LNCAP (cell line): ENCODE data around the gene ZIC4.

Experiments
- TF ChIP-seq, protein P1 (sequence below): fragments of 450-650 bp; IDR thresholded peaks from 2 replicates; pipeline ENCODE4 v1.5.1; 2017; ENCODE audit warnings: mild to moderate bottlenecking

Gene ZIC4

DNA sequence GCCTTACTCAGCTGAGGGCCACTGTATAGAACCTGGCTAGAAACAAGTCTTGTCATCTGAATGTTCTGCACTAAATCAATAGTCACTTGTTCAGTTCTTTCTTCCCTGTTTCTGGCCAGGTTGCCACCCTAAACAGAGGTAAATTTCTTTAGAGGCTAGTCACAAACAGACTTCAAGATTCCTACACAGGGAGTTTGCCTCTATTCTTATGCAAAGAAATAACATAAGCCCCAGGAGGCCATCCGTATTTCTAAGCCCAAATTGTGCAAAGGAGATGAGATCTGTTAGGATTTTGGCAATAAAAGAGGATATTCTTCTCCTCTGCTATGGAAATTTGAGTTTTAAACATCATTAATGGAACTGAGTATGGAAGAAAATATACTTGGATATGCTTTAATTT, 4.9 kb downstream of the ZIC4 start:
- TF ChIP-seq, protein P1, sequence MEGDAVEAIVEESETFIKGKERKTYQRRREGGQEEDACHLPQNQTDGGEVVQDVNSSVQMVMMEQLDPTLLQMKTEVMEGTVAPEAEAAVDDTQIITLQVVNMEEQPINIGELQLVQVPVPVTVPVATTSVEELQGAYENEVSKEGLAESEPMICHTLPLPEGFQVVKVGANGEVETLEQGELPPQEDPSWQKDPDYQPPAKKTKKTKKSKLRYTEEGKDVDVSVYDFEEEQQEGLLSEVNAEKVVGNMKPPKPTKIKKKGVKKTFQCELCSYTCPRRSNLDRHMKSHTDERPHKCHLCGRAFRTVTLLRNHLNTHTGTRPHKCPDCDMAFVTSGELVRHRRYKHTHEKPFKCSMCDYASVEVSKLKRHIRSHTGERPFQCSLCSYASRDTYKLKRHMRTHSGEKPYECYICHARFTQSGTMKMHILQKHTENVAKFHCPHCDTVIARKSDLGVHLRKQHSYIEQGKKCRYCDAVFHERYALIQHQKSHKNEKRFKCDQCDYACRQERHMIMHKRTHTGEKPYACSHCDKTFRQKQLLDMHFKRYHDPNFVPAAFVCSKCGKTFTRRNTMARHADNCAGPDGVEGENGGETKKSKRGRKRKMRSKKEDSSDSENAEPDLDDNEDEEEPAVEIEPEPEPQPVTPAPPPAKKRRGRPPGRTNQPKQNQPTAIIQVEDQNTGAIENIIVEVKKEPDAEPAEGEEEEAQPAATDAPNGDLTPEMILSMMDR: no peak

DNA sequence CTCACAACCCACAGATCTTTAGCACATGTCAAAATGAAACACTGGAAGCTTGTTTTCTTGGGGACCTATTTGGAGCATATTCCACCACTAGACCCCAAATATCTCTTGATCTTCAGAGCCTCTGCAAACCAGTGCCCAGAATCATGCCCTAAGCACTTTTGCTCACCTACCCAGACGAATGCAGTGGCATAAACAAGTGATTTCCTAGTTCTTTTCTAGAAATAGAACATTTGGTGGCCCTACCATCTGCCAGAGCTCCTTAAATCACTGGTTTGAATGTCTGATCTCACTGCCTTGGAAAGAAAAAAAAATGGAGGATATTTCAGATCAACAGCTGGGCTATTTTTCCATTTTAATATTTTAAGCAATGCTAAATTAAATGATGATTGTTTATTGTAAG, 5.3 kb downstream of the ZIC4 start:
- TF ChIP-seq, protein P1: no peak

DNA sequence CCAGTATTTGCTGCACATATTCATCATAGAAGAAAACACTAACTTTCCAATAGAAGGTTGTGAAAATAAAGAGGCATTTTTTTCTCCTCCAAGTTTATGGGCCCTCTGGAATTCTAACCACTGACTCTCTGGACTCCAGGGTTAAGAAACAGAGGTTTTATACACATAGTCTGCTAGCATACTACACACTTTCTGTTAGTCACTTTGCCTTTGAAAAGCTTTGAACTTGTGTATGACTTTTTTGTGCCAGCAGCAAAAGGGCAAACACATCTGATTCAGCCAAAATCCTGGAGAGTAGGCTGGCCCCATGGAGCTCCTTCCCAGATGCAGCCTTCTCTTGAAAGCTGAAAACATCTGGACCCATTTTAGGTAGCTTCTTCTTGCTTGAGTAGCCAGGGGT, 6.2 kb downstream of the ZIC4 start:
- TF ChIP-seq, protein P1: no peak

DNA sequence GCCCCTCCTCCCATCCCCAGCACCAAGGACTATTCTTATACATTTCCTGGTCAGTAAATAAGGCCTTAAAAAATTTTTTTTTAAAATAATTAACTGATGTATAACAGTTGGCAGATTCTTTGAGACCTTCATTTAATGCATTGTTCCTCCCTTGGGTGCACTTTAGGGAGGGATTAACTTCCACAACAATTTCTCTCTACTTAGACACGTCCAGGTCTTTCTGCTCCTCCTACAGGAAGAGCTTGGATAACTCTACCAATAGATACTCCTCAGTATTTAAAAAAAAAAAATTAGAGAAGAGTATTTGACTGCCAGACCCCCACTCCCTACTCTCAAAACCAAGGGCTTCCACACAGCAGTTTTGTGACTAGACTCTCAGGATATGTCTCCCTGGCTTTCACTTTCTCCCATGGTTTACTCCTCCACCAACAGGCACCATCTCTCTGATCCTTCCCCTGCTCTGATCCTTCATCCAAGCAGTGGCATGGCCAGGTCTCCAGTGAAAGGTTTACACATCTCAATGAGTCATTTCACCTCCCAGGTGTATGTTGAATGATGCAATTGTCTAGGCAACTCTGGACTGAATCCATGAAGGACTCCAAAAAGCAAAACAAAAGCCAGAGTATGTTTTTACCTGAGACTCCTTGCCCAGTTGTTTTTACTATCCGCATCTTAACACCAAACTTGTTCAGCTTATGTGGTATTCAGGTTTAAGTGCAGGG, 7.4 kb downstream of the ZIC4 start:
- TF ChIP-seq, protein P1: no peak

DNA sequence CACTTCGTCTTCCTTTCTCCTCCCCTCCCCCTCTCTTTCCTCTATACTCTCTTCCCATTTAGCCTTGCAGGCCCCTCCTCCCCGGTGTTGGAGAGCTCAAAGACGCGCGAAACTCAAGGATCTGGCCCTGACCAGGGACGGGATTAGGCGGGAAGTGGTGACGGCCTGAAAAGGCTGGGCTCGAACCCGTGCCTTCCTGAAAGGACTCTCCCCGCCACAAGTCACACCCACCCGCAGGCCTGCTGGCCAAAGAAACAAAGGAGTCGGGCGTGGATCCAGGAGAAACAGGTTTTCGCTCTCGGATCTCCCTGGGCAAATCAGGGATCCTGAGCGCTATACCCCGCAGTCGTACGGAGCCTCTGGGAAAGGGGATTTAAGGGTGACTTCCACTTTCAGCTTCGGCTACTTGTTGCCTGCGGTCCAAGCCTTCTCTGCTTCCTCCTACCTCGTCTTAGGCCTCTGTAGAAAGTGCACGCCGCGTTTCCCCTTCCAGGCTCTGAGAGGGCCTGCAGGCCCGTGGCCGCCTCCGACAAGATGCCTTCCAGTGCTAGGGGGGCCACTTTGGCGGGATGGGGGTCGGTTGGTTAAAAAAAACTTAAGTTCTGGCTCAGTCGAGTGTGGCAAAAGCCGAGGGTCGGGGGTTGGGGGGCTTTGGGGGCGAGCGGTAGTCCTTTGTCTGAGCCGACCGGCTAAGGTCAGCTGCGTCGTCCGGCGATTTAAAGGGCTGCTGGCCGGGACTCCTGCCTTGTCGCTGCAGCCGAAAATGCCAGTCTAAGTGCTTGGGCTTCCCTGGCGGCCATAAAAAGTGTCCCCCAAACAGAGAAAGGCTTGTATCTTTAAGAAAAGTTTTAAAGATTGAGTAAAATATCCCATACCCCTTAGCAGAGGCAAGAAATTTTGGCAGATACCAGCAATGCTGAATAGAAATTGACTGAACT, 8.2 kb downstream of the ZIC4 start:
- TF ChIP-seq, protein P1: no peak

DNA sequence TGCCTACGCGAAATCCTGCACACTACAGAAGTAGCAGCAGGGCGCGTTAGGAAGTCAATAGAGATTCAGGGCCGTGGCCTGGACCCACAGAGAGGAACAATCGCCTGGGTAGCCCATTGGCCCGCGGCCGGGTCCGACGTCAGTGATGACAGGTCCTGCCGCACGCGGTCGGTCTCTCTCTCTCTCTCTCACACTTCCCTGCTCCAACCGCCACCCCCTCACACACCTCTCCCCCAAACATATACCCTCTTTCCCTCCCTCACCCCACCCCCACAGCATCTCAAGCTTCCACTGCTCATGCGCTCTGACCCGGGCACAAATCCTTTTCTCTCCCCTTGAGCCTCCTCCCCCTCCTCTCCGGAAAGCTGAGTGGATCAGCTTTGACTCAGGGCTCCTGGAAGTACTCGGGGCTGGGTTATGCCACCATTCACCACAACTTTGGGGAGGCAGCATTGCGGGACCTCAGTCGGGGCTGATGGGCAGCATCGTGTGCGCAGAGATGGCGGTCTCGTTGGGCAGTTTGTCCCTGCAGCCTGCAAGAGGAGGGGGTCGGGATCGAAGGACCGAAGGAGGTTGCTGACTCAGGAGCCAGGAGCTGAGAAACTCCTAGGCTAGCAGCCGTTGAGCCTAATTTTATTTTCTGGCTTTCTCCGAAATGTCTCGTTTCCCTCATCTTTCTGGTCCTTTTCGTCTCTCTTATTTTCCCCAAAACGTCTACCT, 9.0 kb downstream of the ZIC4 start:
- TF ChIP-seq, protein P1: no peak

DNA sequence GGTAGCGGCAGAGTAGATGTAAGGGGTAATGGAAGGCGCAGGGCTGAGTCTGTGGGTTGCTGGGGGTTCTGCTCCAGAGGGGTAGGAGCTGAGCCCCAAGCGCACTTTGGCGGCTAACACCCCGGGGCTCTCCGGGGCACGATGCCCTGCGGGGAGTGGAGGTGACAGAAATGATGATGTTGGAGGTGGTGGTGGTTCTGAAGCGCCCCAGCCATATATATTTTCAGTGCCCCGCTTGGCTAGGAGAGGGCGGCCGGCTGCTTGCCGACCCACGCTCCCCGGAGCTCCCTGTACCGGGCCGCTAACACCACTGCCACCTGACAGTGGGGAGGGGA, 9.7 kb downstream of the ZIC4 start:
- TF ChIP-seq, protein P1: no peak
